OCI-LY7 (cell line): ENCODE results near the gene ZBP1. TPM values are rescaled to one million over a fixed set of nuclear protein-coding genes. Genes with fewer than 3 reads are reported as not detected.

Experiments
- BruUV-seq: library from RNA; stranded (reverse); fragments of 400-500 nt; replicated peaks from 2 replicates; lab custom pipeline; 2021; lab: Mats Ljungman, UMichigan
- CTCF ChIA-PET: fragments of 300-600 bp; sonication (Branson Sonifier 250); formaldehyde crosslinking; loops from one replicate; lab custom pipeline; 2022; ENCODE audit warnings: antibody characterized with exemption; ENCODE audit not compliant: unreplicated experiment; lab: Charles Lee
- POLR2A ChIA-PET: fragments of 300-600 bp; sonication (Branson Sonifier 250); formaldehyde crosslinking; loops from one replicate; lab custom pipeline; 2022; ENCODE audit warnings: antibody characterized with exemption; lab: Charles Lee
- DNase-seq: peaks from one replicate; pipeline ENCODE4 v3.0.0-alpha.2; 2015; ENCODE audit warnings: low spot score
- H2AFZ ChIP-seq: fragments of 200-600 bp; sonication (generic), shearing (Covaris generic); 2 replicates; pipeline ENCODE4 v1.6.1; 2014; ENCODE audit warnings: mild to moderate bottlenecking, antibody characterized with exemption, low read length, moderate library complexity
- H3K27ac ChIP-seq: fragments of 200-600 bp; sonication (generic); 2 replicates; pipeline ENCODE4 v1.5.1; 2014; ENCODE audit warnings: mixed run types, low read depth, mild to moderate bottlenecking, moderate library complexity, low read length, inconsistent platforms; ENCODE audit not compliant: poor library complexity, severe bottlenecking
- H3K36me3 ChIP-seq: fragments of 200-600 bp; sonication (generic); 2 replicates; pipeline ENCODE4 v1.6.1; 2014; ENCODE audit warnings: mild to moderate bottlenecking, antibody characterized with exemption, low read length, moderate library complexity, mixed read lengths; ENCODE audit not compliant: insufficient read depth
- H3K4me1 ChIP-seq: fragments of 200-600 bp; sonication (generic); 2 replicates; pipeline ENCODE4 v1.5.1; 2014; ENCODE audit warnings: mild to moderate bottlenecking, low read length; ENCODE audit not compliant: insufficient read depth, poor library complexity, severe bottlenecking
- H3K4me2 ChIP-seq: fragments of 200-600 bp; sonication (generic); 2 replicates; pipeline ENCODE4 v1.6.1; 2014; ENCODE audit warnings: mild to moderate bottlenecking, low read length
- H3K4me3 ChIP-seq: fragments of 200-600 bp; sonication (generic); 2 replicates; pipeline ENCODE4 v1.5.1; 2014; ENCODE audit warnings: mild to moderate bottlenecking, low read depth, low read length; ENCODE audit not compliant: poor library complexity, severe bottlenecking
- H3K79me2 ChIP-seq: fragments of 200-600 bp; sonication (generic); 2 replicates; pipeline ENCODE4 v1.6.1; 2016; ENCODE audit warnings: low read depth, mild to moderate bottlenecking, low read length, moderate library complexity, mixed read lengths; ENCODE audit not compliant: insufficient read depth
- H3K9me2 ChIP-seq: fragments of 200-600 bp; sonication (generic); 2 replicates; pipeline ENCODE4 v1.6.1; 2016; ENCODE audit warnings: mild to moderate bottlenecking, low read length, mixed read lengths; ENCODE audit not compliant: insufficient read depth
- H3K9me3 ChIP-seq: fragments of 200-600 bp; sonication (generic); 2 replicates; pipeline ENCODE4 v1.6.1; 2014; ENCODE audit warnings: mild to moderate bottlenecking, mixed run types, low read length, mixed read lengths
- H4K20me1 ChIP-seq: fragments of 200-600 bp; sonication (generic); 2 replicates; pipeline ENCODE4 v1.6.1; 2014; ENCODE audit warnings: mild to moderate bottlenecking, antibody characterized with exemption, low read length, moderate library complexity, mixed read lengths; ENCODE audit not compliant: insufficient read depth
- CTCF ChIP-seq: fragments of 200-600 bp; sonication (generic); conservative IDR thresholded peaks from 2 replicates; pipeline ENCODE4 v1.5.1; 2014; ENCODE audit warnings: mild to moderate bottlenecking, antibody characterized with exemption, low read length, moderate library complexity, mixed read lengths
- EZH2phosphoT487 ChIP-seq: fragments of 200-600 bp; sonication (generic); IDR thresholded peaks from 2 replicates; pipeline ENCODE4 v1.6.1; 2018; ENCODE audit warnings: low read depth, borderline replicate concordance, mild to moderate bottlenecking, mixed run types, antibody characterized with exemption, low read length, moderate library complexity, mixed read lengths
- intact Hi-C: fragments of 100-400 bp; cut with micrococcal nuclease; formaldehyde crosslinking; loops from one replicate; pipeline ENCODE4 v1.10.0; 2022; ENCODE audit not compliant: unreplicated experiment
- total RNA-seq, 2 experiments: library from RNA; depleted of rRNA in 1 of 2; stranded (reverse); fragments of >200 nt in 1 of 2; shearing (Covaris generic) in 1 of 2; gene quantifications; 2 replicates each; pipeline ENCODE4 v1.2.3, GENCODE V29; 2014 to 2022

Gene ZBP1
- total RNA-seq, 2 experiments from 2014 or later = 1.5 to 3.7 TPM

GRCh38 chr20:57589728-57590484 lies 30.3 kb downstream of the ZBP1 start:
- no peak for DNase-seq
- ChIA-PET CTCF (no interaction called here), POLR2A (no interaction called here)
- no TSS peak for BruUV-seq
- Histone ChIP-seq H4K20me1 (no peaks in the 10 kb centered on the region), H3K4me2 (no peak overlapping the region), H3K4me3 (no peak overlapping the region), H3K36me3 (no peaks in the 10 kb centered on the region), H3K9me2 (no peaks in the 10 kb centered on the region), H2AFZ (no peak overlapping the region), H3K27ac (no peak overlapping the region), H3K79me2 (no peaks in the 10 kb centered on the region), H3K4me1 (peaks cover 12% of the 10 kb centered on the region), H3K9me3 (peaks cover 10% of the 10 kb centered on the region; the same call in 1 of the 2 replicates)
- intact Hi-C loops = loop anchor here (5.0 kb wide), 1 partner anchor 498 kb away; no protein-coding TSS in a partner anchor
- TF ChIP-seq CTCF = no peak
- TF ChIP-seq EZH2phosphoT487 = no peak

GRCh38 chr20:57589123-57589727 lies 31.0 kb downstream of the ZBP1 start:
- Histone ChIP-seq H3K36me3 (no peaks in the 10 kb centered on the region), H3K4me3 (no peak overlapping the region), H3K27ac (no peak overlapping the region), H3K9me3 (peaks cover 10% of the 10 kb centered on the region; the same call in 1 of the 2 replicates), H2AFZ (no peak overlapping the region), H3K9me2 (no peaks in the 10 kb centered on the region), H3K79me2 (no peaks in the 10 kb centered on the region), H3K4me2 (no peak overlapping the region), H4K20me1 (no peaks in the 10 kb centered on the region), H3K4me1 (peaks cover 18% of the 10 kb centered on the region)
- ChIA-PET POLR2A (no interaction called here), CTCF (no interaction called here)
- no TSS peak for BruUV-seq
- no peak for DNase-seq
- TF ChIP-seq CTCF = no peak
- TF ChIP-seq EZH2phosphoT487 = no peak
- intact Hi-C loops = no loop called here

GRCh38 chr20:57588596-57588995 lies 31.6 kb downstream of the ZBP1 start:
- Histone ChIP-seq H4K20me1 (no peaks in the 10 kb centered on the region), H3K9me2 (no peaks in the 10 kb centered on the region), H3K79me2 (no peaks in the 10 kb centered on the region), H3K4me1 (peaks cover 18% of the 10 kb centered on the region), H3K9me3 (peaks cover 10% of the 10 kb centered on the region; the same call in 1 of the 2 replicates), H3K36me3 (no peaks in the 10 kb centered on the region), H3K4me2 (no peak overlapping the region), H2AFZ (no peak overlapping the region), H3K4me3 (no peak overlapping the region), H3K27ac (no peak overlapping the region)
- no peak for DNase-seq
- no TSS peak for BruUV-seq
- POLR2A ChIA-PET = no interaction called here
- intact Hi-C loops = no loop called here
- TF ChIP-seq CTCF = no peak
- TF ChIP-seq EZH2phosphoT487 = no peak
- CTCF ChIA-PET = no interaction called here
